ENCODE data around the gene GCK. TPM values are rescaled to one million over a fixed set of nuclear protein-coding genes. Genes with fewer than 3 reads are reported as not detected.

GCK gene
- total and polyA plus RNA-seq, 2 of the 13 experiments (the other 11 are each of a cell fraction or from before 2014, with no cell fraction given): not detected

DNA sequence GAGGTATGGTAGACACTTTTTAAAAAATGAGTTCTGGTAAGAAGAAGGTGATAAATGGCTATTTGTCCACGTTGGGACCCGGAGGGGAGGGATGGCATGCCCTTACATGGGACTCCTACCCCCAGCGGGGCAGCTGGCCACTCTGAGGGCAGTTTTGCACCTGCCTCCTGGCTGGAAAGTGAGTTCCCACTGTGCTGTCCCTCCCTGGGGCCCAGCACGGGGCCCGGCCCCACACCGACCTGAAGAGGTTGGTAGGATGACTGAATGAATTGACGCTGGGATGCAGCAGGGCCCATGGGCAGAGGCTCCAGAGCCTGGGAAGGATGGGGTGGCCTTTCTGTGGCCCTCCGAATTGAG, 85.7 kb downstream of the GCK start:
- WGBS (ENCODE audit: low lambda C conversion rate): 76% methylated on average over 3 of the region's 8 CpGs
- ChIA-PET POLR2A (no interaction called here), CTCF (ENCODE audit: low intra/inter-chr PET ratio, low total read pairs) (no interaction called here)
- ATAC-seq: no peak
- no peak for FAIRE-seq
- no peaks in the 10 kb centered on the region for H3K79me2 ChIP-seq (ENCODE audit: insufficient read depth, low read length)
- no peak overlapping the region for H3K27ac ChIP-seq (ENCODE audit: extremely low read length, insufficient read depth, low read length)
- H2AFZ ChIP-seq (ENCODE audit: low read length): no peak overlapping the region
- peaks cover 9 to 41% of the 10 kb centered on the region in 2 experiments; a peak in 4 of 5 replicates for H3K27me3 ChIP-seq (ENCODE audit: control insufficient read depth in 1 of 2, insufficient read depth in 2 of 2, low read length in 2 of 2)
- no peaks in the 10 kb centered on the region for H3K9me3 ChIP-seq (ENCODE audit: low read length)
- H3K4me2 ChIP-seq (ENCODE audit: low read depth, low read length): no peak overlapping the region
- BruUV-seq (replicated peaks): no TSS peak
- no peak for DNase-seq (ENCODE audit: low spot score)
- no peak overlapping the region for H3K9ac ChIP-seq (ENCODE audit: insufficient read depth, low read depth, low read length)
- TF ChIP-seq POLR2AphosphoS2 (IDR thresholded peaks at IDR 0.05; ENCODE audit: low read depth, low read length) (no peak), ZFP37 (CRISPR knock-in tag; IDR thresholded peaks at IDR 0.05; ENCODE audit: borderline replicate concordance) (no peak), TEAD3 (CRISPR knock-in tag; optimal IDR thresholded peaks at IDR 0.05; ENCODE audit: borderline replicate concordance) (no peak), RFXANK (CRISPR knock-in tag; IDR thresholded peaks at IDR 0.05) (no peak), HOXA9 (CRISPR knock-in tag; IDR thresholded peaks at IDR 0.05; ENCODE audit: borderline replicate concordance) (no peak)
- TF ChIP-seq, protein P1, sequence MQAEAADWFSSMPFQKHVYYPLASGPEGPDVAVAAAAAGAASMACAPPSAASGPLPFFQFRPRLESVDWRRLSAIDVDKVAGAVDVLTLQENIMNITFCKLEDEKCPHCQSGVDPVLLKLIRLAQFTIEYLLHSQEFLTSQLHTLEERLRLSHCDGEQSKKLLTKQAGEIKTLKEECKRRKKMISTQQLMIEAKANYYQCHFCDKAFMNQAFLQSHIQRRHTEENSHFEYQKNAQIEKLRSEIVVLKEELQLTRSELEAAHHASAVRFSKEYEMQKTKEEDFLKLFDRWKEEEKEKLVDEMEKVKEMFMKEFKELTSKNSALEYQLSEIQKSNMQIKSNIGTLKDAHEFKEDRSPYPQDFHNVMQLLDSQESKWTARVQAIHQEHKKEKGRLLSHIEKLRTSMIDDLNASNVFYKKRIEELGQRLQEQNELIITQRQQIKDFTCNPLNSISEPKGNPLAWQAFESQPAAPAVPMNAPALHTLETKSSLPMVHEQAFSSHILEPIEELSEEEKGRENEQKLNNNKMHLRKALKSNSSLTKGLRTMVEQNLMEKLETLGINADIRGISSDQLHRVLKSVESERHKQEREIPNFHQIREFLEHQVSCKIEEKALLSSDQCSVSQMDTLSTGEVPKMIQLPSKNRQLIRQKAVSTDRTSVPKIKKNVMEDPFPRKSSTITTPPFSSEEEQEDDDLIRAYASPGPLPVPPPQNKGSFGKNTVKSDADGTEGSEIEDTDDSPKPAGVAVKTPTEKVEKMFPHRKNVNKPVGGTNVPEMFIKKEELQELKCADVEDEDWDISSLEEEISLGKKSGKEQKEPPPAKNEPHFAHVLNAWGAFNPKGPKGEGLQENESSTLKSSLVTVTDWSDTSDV (CRISPR knock-in tag; IDR thresholded peaks at IDR 0.05): no peak
- TF ChIP-seq, protein P2, sequence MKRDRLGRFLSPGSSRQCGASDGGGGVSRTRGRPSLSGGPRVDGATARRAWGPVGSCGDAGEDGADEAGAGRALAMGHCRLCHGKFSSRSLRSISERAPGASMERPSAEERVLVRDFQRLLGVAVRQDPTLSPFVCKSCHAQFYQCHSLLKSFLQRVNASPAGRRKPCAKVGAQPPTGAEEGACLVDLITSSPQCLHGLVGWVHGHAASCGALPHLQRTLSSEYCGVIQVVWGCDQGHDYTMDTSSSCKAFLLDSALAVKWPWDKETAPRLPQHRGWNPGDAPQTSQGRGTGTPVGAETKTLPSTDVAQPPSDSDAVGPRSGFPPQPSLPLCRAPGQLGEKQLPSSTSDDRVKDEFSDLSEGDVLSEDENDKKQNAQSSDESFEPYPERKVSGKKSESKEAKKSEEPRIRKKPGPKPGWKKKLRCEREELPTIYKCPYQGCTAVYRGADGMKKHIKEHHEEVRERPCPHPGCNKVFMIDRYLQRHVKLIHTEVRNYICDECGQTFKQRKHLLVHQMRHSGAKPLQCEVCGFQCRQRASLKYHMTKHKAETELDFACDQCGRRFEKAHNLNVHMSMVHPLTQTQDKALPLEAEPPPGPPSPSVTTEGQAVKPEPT (CRISPR knock-in tag; IDR thresholded peaks at IDR 0.05; ENCODE audit: low read depth): no peak
- TF ChIP-seq, protein P3, sequence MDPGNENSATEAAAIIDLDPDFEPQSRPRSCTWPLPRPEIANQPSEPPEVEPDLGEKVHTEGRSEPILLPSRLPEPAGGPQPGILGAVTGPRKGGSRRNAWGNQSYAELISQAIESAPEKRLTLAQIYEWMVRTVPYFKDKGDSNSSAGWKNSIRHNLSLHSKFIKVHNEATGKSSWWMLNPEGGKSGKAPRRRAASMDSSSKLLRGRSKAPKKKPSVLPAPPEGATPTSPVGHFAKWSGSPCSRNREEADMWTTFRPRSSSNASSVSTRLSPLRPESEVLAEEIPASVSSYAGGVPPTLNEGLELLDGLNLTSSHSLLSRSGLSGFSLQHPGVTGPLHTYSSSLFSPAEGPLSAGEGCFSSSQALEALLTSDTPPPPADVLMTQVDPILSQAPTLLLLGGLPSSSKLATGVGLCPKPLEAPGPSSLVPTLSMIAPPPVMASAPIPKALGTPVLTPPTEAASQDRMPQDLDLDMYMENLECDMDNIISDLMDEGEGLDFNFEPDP (CRISPR knock-in tag; conservative IDR thresholded peaks at IDR 0.05): no peak
- no peaks in the 10 kb centered on the region for H3K36me3 ChIP-seq (replicated peaks in 1 of 2; ENCODE audit: control insufficient read depth in 1 of 2, insufficient read depth in 2 of 2, low read length in 2 of 2)
- intact Hi-C loops (cut with micrococcal nuclease; ENCODE audit: unreplicated experiment): no loop called here
- H4K20me1 ChIP-seq (ENCODE audit: insufficient read depth, low read length): no peaks in the 10 kb centered on the region
- in situ Hi-C loops (cut with HindIII; ENCODE audit: extremely low pct_ligation_motif_present, low pct_unique_long_range_greater_than_20kb): no loop called here
- H3K4me3 ChIP-seq (replicated peaks in 1 of 3; ENCODE audit: insufficient read depth in 1 of 3, low read depth in 2 of 3, low read length in 3 of 3): no peak overlapping the region
- H3K4me1 ChIP-seq (ENCODE audit: insufficient read depth, low read length): peaks cover 41% of the 10 kb centered on the region

Measured in HepG2 (cell line).